ENCODE data around the gene ACAA1. TPM values are rescaled to one million over a fixed set of nuclear protein-coding genes. Genes with fewer than 3 reads are reported as not detected.

The ACAA1 gene
- total and polyA plus RNA-seq, 2 donors (not counting 1 experiment from before 2014, with no cell fraction given), result 98.4 to 143 TPM

- POLR2A ChIA-PET, result interaction anchor here (0.8 to 4.9 kb wide), 3 partner anchors 17 to 28 kb away, joined by 5 to 75 read pairs (median 5); partner anchors contain the start of genes ACAA1 and MYD88
- no peak for TF ChIP-seq CTCF (IDR thresholded peaks at IDR 0.05)
- TF ChIP-seq EZH2 (IDR thresholded peaks at IDR 0.05; ENCODE audit: borderline replicate concordance, insufficient read depth, low read depth, low read length, poor library complexity, severe bottlenecking), result no peak
- H3K9me3 Mint-ChIP-seq (ENCODE audit: insufficient read depth), result no peaks in the 10 kb centered on the region
- Histone ChIP-seq H2AFZ (ENCODE audit: insufficient read depth, low read depth, low read length, poor library complexity, severe bottlenecking) (peak overlapping the region; percentile 74), H3K36me3 (replicated peaks in 1 of 2; ENCODE audit: control extremely low read depth in 1 of 2, control insufficient read depth in 1 of 2, extremely low read depth in 1 of 2, insufficient read depth in 2 of 2, low read length in 1 of 2) (no peaks in the 10 kb centered on the region), H3K79me2 (ENCODE audit: control insufficient read depth, insufficient read depth, low read length) (peaks cover 54% of the 10 kb centered on the region), H3K27ac (ENCODE audit: low read length in 2 of 2) (peak overlapping the region; percentile 98 to 100), H4K20me1 (ENCODE audit: control insufficient read depth, insufficient read depth, low read length, poor library complexity, severe bottlenecking) (peaks cover 32% of the 10 kb centered on the region), H3K27me3 (replicated peaks in 1 of 4; ENCODE audit: control extremely low read depth in 1 of 4, control insufficient read depth in 3 of 4, insufficient read depth in 4 of 4, low read length in 3 of 4) (no peaks in the 10 kb centered on the region), H3K4me3 (ENCODE audit: control extremely low read depth in 1 of 5, extremely low read depth in 1 of 5, insufficient read depth in 1 of 5, low read depth in 2 of 5, low read length in 4 of 5) (peak overlapping the region; percentile 52 to 97 (median 85)), H3K4me1 (ENCODE audit: control insufficient read depth in 2 of 2, insufficient read depth in 2 of 2, low read length in 2 of 2) (peaks cover 21 to 28% of the 10 kb centered on the region in 2 donors), H3K9me3 (ENCODE audit: control extremely low read depth in 1 of 3, control insufficient read depth in 2 of 3, insufficient read depth in 1 of 3, low read length in 2 of 3) (no peaks in the 10 kb centered on the region), H3K4me2 (replicated peaks; ENCODE audit: low read depth, low read length, poor library complexity, severe bottlenecking) (peak overlapping the region; percentile 93), H3K9ac (ENCODE audit: low read length) (peak overlapping the region; percentile 84)
- ATAC-seq (ENCODE audit: low read depth) (no peak), DNase-seq (no peak)
- H3K4me1 Mint-ChIP-seq, result peaks cover 56% of the 10 kb centered on the region
- peak overlapping the region; percentile 100 for H3K27ac Mint-ChIP-seq
- H3K4me3 Mint-ChIP-seq, result peak overlapping the region; percentile 94
- CTCF ChIA-PET, result interaction anchor here (1.1 to 4.3 kb wide), 7 partner anchors 11 to 143 kb away, joined by 3 to 41 read pairs (median 4); partner anchors contain the start of genes ACAA1 and MYD88
- WGBS (ENCODE audit: insufficient coverage), result 2% methylated on average over 61 of the region's 62 CpGs
- H3K27me3 Mint-ChIP-seq, result no peaks in the 10 kb centered on the region
- intact Hi-C loops (cut with micrococcal nuclease), result loop anchor here (1.0 to 10.0 kb wide), 4 partner anchors 29 to 1241 kb away; partner anchors contain the start of genes ACAA1, RPSA, SCN11A and WDR48
Measured at GRCh38 chr3:38165722-38166387, 28.9 kb upstream of the ACAA1 start.

Data from B cell (primary cell).